ENCODE measurements around the gene CALHM5. TPM values are rescaled to one million over a fixed set of nuclear protein-coding genes. Genes with fewer than 3 reads are reported as not detected.

CALHM5 gene
- total RNA-seq, 4 donors from 2014 or later = 0.27 to 3.8 (median 0.64) TPM; not detected in 1

GRCh38 chr6:116562614-116563013, 51.2 kb downstream of the CALHM5 start:
- Histone ChIP-seq H3K4me3 (no peak overlapping the region), H3K27ac (no peak overlapping the region), H3K4me1 (peaks cover 0 to 7% (median 0%) of the 10 kb centered on the region in 4 donors), H3K27me3 (peaks cover 18% of the 10 kb centered on the region), H3K36me3 (no peaks in the 10 kb centered on the region), H3K9me3 (no peaks in the 10 kb centered on the region)
- TF ChIP-seq CTCF (IDR thresholded peaks at IDR 0.05) (no peak), POLR2A (IDR thresholded peaks at IDR 0.05) (no peak), POLR2AphosphoS5 (IDR thresholded peaks at IDR 0.05) (no peak), EP300 (IDR thresholded peaks at IDR 0.05; ENCODE audit: low read depth) (no peak)
- DNase-seq = no peak
- in situ Hi-C loops (cut with MboI; ENCODE audit: low pct_ligation_motif_present in 1 of 4, low pct_unique_long_range_greater_than_20kb in 1 of 4, low sequenced_read_pairs in 3 of 4) = no loop called here
- intact Hi-C loops (cut with DNase I; ENCODE audit: low total_unique reads) = no loop called here
- WGBS, 2 donors (ENCODE audit: low coverage in 1 of 2) = 65 to 77% methylated on average over 3 of the region's 3 CpGs

- in situ Hi-C loops (cut with MboI; ENCODE audit: low pct_ligation_motif_present in 1 of 4, low pct_unique_long_range_greater_than_20kb in 1 of 4, low sequenced_read_pairs in 3 of 4) (no loop called here), intact Hi-C loops (cut with DNase I; ENCODE audit: low total_unique reads) (no loop called here)
- TF ChIP-seq EP300 (IDR thresholded peaks at IDR 0.05; ENCODE audit: low read depth) (no peak), CTCF (IDR thresholded peaks at IDR 0.05) (no peak), POLR2AphosphoS5 (IDR thresholded peaks at IDR 0.05) (no peak), POLR2A (IDR thresholded peaks at IDR 0.05) (no peak)
- WGBS, 2 donors (ENCODE audit: low coverage in 1 of 2) = 92 to 93% methylated on average over 2 to 9 of the region's 9 CpGs
- Histone ChIP-seq H3K27me3 (peaks cover 18% of the 10 kb centered on the region), H3K4me3 (no peak overlapping the region), H3K9me3 (no peaks in the 10 kb centered on the region), H3K27ac (no peak overlapping the region), H3K36me3 (no peaks in the 10 kb centered on the region), H3K4me1 (peaks cover 0 to 7% (median 0%) of the 10 kb centered on the region in 4 donors)
- no peak for DNase-seq
Observed at GRCh38 chr6:116563830-116564229, 52.4 kb downstream of the CALHM5 start.

GRCh38 chr6:116564311-116564710, 52.9 kb downstream of the CALHM5 start:
- Histone ChIP-seq H3K4me3 (no peak overlapping the region), H3K36me3 (no peaks in the 10 kb centered on the region), H3K27ac (no peak overlapping the region), H3K4me1 (peaks cover 0 to 7% (median 0%) of the 10 kb centered on the region in 4 donors), H3K9me3 (no peaks in the 10 kb centered on the region), H3K27me3 (peaks cover 18% of the 10 kb centered on the region)
- intact Hi-C loops (cut with DNase I; ENCODE audit: low total_unique reads) = no loop called here
- in situ Hi-C loops (cut with MboI; ENCODE audit: low pct_ligation_motif_present in 1 of 4, low pct_unique_long_range_greater_than_20kb in 1 of 4, low sequenced_read_pairs in 3 of 4) = no loop called here
- WGBS, 2 donors (ENCODE audit: low coverage in 1 of 2) = 76 to 78% methylated on average over 5 to 7 of the region's 7 CpGs
- TF ChIP-seq EP300 (IDR thresholded peaks at IDR 0.05; ENCODE audit: low read depth) = no peak
- no peak for TF ChIP-seq POLR2A (IDR thresholded peaks at IDR 0.05)
- no peak for TF ChIP-seq CTCF (IDR thresholded peaks at IDR 0.05)
- DNase-seq = no peak

- Histone ChIP-seq H3K9me3 (no peaks in the 10 kb centered on the region), H3K36me3 (no peaks in the 10 kb centered on the region), H3K4me1 (peaks cover 1 to 13% (median 4%) of the 10 kb centered on the region in 4 donors), H3K27me3 (peaks cover 18% of the 10 kb centered on the region), H3K4me3 (peak overlapping the region in 2 of 4 donors; percentile 12 to 35), H3K27ac (no peak overlapping the region)
- WGBS, 2 donors (ENCODE audit: low coverage in 1 of 2) = 64% methylated on average over 41 of the region's 42 CpGs; no CpG with 5 or more reads in 1 of the 2 donors
- in situ Hi-C loops (cut with MboI; ENCODE audit: low pct_ligation_motif_present in 1 of 4, low pct_unique_long_range_greater_than_20kb in 1 of 4, low sequenced_read_pairs in 3 of 4) (no loop called here), intact Hi-C loops (cut with DNase I; ENCODE audit: low total_unique reads) (no loop called here)
- TF ChIP-seq POLR2A (IDR thresholded peaks at IDR 0.05) = no peak
- DNase-seq = no peak
Observed at GRCh38 chr6:116564921-116565872, 53.8 kb downstream of the CALHM5 start.
